ENCODE results near the gene PSMB11. TPM values are rescaled to one million over a fixed set of nuclear protein-coding genes. Genes with fewer than 3 reads are reported as not detected.
"Not testable (repeated sequence)": the region's sequence is repeated elsewhere in the genome, so short reads cannot be mapped to it uniquely, and the experiment has no call there.

The PSMB11 gene, protein sequence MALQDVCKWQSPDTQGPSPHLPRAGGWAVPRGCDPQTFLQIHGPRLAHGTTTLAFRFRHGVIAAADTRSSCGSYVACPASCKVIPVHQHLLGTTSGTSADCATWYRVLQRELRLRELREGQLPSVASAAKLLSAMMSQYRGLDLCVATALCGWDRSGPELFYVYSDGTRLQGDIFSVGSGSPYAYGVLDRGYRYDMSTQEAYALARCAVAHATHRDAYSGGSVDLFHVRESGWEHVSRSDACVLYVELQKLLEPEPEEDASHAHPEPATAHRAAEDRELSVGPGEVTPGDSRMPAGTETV
- total RNA-seq: not detected in 2 replicates

DNA sequence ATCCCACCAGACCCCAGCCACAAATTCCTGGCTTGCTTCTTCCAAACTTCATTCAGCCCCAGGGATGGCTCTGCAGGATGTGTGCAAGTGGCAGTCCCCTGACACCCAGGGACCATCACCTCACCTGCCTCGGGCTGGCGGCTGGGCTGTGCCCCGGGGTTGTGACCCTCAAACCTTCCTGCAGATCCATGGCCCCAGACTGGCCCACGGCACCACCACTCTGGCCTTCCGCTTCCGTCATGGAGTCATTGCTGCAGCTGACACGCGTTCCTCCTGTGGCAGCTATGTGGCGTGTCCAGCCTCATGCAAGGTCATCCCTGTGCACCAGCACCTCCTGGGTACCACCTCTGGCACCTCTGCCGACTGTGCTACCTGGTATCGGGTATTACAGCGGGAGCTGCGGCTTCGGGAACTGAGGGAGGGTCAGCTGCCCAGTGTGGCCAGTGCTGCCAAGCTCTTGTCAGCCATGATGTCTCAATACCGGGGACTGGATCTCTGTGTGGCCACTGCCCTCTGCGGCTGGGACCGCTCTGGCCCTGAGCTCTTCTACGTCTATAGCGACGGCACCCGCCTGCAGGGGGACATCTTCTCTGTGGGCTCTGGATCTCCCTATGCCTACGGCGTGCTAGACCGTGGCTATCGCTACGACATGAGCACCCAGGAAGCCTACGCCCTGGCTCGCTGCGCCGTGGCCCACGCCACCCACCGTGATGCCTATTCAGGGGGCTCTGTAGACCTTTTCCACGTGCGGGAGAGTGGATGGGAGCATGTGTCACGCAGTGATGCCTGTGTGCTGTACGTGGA lies at the start of gene PSMB11:
PSMB11 (plus strand) TSS at position 51 of the 804 bp plus-strand sequence; CDS start at position 65, 14 bp downstream.
- no peak for DNase-seq

- no peak for DNase-seq
These were observed 48.5 kb upstream of the PSMB11 start for GRCh38 chr14:22993517-22993916.

DNA sequence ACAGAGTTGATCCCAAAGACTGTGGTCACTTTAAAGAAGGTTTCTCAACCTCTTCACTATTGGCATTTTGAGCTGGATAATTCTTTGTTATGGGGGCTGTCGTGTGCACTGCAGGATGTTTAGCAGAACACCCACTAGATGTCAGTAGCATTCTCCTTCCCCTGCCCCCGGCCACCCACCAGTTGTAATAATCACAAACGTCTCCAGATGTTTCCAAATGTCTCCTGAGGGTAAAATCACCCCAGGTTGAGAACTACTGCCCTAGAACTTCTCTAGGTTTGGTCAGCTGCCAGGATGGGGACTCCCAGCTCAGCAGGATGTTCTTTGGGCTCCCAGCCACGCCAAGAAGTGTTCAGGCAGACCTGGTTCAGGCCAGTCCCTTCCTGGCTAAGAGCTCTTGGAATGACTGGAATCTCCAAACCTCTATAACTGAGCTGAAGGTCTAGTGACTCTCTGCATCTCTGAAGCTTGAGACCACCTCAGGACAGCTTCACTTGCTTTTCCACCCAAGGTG lies 47.2 kb upstream of the PSMB11 start:
- peak; percentile 69 for DNase-seq

DNA sequence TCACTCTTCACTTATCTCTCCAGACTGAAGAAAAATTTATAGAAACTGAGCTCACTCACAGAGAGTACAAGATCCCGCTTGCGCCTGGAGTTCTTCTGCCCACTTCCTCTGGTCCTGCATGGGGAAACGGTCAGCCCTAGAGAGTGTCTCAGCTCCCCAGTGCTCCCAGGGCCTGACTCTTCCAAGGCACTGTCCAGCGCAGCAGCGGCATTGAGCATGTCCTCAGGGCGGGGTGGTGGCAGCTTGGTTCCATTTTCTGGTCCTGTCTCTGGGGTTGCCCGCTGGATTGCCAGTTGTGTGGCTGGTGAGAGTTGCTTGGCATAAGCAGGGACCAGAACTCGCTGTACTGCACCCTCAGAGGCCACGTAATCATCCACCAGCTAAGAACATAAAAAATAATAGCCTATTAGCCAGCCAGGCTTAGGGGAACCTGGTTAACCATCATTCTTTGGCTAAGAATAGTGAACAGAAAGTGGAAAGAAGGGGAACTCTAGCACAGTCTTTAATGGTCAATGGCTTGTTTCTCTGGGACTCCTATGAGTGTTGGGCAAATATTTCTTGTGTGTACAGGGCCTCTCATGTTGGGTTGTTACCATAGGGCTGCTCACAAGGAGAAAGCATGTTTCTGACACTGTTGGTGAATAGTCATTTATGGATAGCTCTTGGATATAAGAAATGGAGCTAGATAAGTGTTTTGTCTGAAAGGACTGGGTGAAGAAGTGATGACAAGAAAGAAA lies 46.0 kb upstream of the PSMB11 start:
- no peak for DNase-seq

DNA sequence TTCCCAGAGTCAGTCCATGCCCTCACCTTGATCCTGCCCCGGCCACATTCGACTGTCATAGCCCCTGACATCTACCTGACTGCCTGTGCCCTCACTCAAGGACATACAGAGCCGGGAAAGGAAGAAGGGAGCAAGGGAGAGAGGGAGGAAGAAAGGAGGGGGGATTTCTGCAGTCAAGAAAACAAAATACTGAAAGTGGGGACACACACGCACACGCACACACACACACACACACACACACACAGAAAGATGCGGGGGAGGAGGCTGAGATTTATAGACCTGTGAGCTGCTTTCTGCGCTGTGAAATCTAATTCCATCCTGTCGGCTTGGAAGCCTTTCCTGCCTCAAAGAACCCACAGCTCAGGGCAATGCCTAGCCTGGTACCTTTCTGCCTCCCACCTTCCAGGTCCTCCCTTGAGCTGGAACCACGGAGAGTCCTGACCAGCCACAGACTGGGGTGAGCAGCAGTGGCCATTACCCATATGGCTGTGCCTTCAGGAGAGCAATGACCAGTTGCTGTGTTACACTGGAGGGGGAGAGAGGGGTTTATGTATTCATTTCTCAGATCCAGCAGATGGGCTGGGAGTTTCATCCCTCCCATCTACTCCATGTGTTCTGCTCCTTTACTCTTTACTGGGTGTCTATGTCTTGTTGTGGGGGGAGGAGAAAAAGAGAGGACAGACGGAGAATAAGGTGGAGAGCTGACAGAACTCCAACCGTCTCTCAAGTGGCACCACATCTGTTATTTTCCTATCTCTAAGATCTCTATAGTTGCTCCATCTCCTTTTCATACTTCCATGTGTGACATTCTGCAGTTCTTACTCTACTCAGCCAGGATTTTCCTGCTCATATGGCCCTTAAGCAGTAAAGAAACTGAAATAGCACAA lies 45.0 kb upstream of the PSMB11 start:
- no peak for DNase-seq

DNA sequence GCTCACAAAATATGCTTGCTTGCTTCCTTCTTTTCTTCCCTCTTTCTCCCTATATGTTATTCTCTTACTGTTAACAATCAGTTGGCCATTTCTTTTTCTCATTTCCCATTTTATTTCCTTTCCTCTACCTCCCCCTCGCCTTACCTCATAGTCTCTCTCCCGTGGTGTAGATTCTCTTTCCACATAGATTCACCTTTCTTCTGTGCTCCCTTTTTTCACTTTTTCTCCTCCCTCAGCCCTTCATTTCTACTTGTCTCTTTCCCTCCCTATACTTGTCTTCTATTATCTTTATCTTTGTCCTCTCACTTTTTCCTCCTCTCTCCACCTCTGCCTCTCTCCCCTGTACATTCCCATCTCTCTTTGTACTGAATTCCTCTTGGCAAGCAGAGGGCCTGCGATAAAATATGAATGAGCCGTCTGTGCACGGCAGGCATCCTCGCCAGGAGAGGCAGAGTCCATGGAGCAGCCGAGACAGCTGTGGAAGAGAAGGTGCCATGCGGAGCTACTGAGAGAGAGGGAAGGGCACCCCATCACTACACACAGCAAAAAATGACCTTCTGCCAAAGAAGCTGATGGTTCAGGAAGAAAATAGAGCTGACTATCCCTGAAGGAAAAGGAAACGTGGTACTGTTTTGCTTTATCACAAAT lies 44.2 kb upstream of the PSMB11 start:
- no peak for DNase-seq

GRCh38 chr14:22998329-22999012 lies 43.5 kb upstream of the PSMB11 start:
- DNase-seq: no peak

DNA sequence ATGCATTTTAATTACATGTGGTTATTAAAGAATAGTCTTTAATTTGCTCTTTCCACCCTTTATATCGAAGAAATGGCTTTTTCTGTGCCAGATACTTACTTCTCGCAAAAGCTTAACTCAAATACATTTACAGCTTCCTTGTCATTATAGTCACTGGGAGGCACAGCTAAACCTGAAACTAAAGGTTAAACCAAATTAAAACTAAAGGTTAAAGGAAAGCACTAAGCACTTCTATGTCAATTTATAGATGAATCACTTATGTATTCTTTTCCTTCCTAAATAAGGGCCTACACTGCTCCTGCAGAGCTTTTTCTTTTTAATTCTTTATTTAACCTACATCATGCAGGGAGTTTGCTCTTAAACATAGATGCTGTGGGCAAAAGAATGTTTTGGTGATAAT lies 41.2 kb upstream of the PSMB11 start:
- no peak for DNase-seq

DNA sequence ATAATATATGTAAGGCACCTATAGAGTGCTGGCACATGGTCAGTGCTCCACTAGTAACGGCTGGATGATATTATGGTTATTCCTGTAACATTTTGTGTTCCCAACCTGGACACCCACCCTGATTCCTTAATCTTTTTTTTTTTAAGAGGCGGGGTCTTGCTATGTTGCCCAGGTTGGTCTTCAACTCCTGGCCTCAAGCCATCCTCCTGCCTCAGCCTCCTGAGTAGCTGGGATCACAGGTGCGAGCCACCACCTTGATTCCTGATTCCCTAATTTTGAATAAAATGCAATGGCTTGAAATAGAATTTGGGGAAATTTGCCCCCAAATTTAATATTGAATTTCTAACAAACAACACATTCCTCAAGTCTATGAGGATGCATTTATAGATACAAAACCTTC lies 39.4 kb upstream of the PSMB11 start:
- no peak for DNase-seq

GRCh38 chr14:23004274-23004673 lies 37.7 kb upstream of the PSMB11 start:
- DNase-seq: not testable (repeated sequence)

DNA sequence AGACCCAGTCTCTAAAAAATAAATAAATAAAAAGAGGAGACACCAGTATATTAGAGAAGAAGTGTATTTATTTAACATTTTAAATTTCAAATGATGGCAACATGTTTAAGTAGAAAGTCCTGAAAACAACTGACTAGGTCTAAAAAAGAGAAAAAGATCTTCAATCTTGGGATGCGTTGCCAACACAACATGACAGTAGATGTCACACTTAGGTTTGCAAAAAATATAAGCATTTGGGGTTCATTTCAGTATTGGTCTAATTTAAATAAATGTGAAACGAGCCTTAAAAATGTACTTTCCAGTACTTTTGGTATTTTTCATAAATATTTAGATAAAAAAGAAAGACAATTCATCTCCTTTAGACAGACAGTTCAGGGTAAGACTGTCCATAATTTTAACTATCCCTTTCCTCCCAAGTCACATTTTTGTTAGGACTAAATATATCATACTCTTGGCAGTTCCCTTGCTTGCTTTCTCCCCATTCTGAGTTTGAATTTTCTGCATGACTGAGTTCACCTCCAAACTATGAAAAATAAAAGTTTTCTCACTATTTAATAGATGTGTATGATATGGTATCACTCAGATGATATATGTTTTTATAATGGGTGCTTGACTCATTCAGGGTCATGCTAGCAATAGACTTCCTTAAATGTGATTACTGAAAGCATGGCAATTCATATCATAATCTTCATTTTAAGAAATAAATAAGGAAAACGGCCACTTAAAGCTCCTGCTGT lies 36.4 kb upstream of the PSMB11 start:
- no peak for DNase-seq

GRCh38 chr14:23006188-23006534 lies 35.9 kb upstream of the PSMB11 start:
- DNase-seq: no peak

- peak; percentile 98 for DNase-seq
These were observed 35.2 kb upstream of the PSMB11 start for GRCh38 chr14:23006544-23007419.

GRCh38 chr14:23008831-23009230 lies 33.2 kb upstream of the PSMB11 start:
- no peak for DNase-seq

GRCh38 chr14:23009483-23009938 lies 32.5 kb upstream of the PSMB11 start:
- no peak for DNase-seq

- DNase-seq: peak; percentile 71
These were observed 31.9 kb upstream of the PSMB11 start, which contains the start of gene C14orf93 for GRCh38 chr14:23009939-23010726. C14orf93 (minus strand) TSS chr14:23010143; CDS start chr14:22999023, 11,120 bp downstream.

DNA sequence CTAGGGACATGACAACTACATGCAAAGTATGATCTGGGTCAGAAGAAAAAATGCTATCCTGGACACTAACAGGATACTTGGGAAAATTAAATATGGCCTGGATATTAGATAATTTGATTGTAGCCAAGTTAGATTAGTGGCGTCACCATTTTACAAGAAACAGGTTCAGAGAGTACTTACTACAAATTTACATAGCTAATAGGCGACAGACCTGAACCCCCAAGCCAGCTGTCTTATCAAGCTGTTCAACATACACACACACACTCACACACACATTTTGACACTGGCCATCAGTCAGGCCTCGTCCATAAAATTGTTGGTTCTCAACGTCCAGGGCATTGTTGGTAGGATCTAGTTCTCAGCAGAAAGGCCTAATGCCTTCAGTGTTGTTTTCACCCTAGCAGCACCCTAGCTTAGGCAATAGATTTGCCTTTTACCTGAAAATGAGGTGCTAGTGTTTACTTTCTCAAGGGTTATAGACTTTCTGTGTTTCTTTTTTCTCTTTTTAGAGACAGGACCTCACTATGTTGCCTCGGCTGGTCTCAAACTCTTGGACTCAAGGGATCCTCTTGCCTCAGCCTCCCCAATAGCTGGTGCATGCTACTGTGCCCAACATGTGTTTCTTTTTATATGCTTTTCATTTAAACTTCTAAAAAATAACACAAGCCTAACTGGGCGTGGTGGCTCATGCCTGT lies 28.8 kb upstream of the PSMB11 start:
- no peak for DNase-seq

GRCh38 chr14:23013749-23014054 lies 28.3 kb upstream of the PSMB11 start:
- not testable (repeated sequence) for DNase-seq

Measured in dermis blood vessel endothelial cell (primary cell).